ENCODE results near the gene SLC66A3. TPM values are rescaled to one million over a fixed set of nuclear protein-coding genes. Genes with fewer than 3 reads are reported as not detected.

Gene SLC66A3
- total RNA-seq, 1 donor from 2014 or later: 14.3 TPM

GRCh38 chr2:11129598-11130449 lies 25.4 kb upstream of the SLC66A3 start:
- Histone ChIP-seq H3K36me3 (ENCODE audit: insufficient read depth, low read length) (no peaks in the 10 kb centered on the region), H3K9me3 (ENCODE audit: insufficient read depth, low read depth, low read length) (no peaks in the 10 kb centered on the region), H3K27me3 (ENCODE audit: insufficient read depth, low read length) (peaks cover 3% of the 10 kb centered on the region), H3K9ac (ENCODE audit: low read length) (no peak overlapping the region), H3K27ac (ENCODE audit: low read depth, low read length) (no peak overlapping the region), H3K79me2 (ENCODE audit: insufficient read depth, low read length) (no peaks in the 10 kb centered on the region), H3K4me1 (ENCODE audit: insufficient read depth, low read length) (peaks cover 21% of the 10 kb centered on the region), H2AFZ (ENCODE audit: low read depth, low read length) (peak overlapping the region; percentile 73), H3K4me3 (ENCODE audit: insufficient read depth, low read depth, low read length) (peak overlapping the region; percentile 41), H3K4me2 (ENCODE audit: low read length) (peak overlapping the region; percentile 80), H4K20me1 (ENCODE audit: insufficient read depth, low read length) (no peaks in the 10 kb centered on the region)
- DNase-seq (ENCODE audit: low read depth): no peak
- Mint-ChIP-seq H3K4me1 (ENCODE audit: low read depth, unreplicated experiment) (peaks cover 5% of the 10 kb centered on the region), H3K27ac (ENCODE audit: unreplicated experiment) (no peak overlapping the region), H3K36me3 (ENCODE audit: low read depth, unreplicated experiment) (no peaks in the 10 kb centered on the region), H3K27me3 (ENCODE audit: low read depth, unreplicated experiment) (peaks cover 17% of the 10 kb centered on the region), H3K9me3 (ENCODE audit: unreplicated experiment) (no peaks in the 10 kb centered on the region), H3K4me3 (ENCODE audit: unreplicated experiment) (peak overlapping the region; percentile 68)
- TF ChIP-seq EZH2 (IDR thresholded peaks at IDR 0.05; ENCODE audit: insufficient read depth, low read length) (no peak), CTCF (IDR thresholded peaks at IDR 0.05; ENCODE audit: insufficient read depth, low read depth, low read length) (no peak)
- no peak for FAIRE-seq

GRCh38 chr2:11131166-11131920 lies 23.9 kb upstream of the SLC66A3 start:
- H3K27ac Mint-ChIP-seq (ENCODE audit: unreplicated experiment): peak overlapping the region; percentile 38
- DNase-seq (ENCODE audit: low read depth): no peak
- FAIRE-seq: no peak

More at GRCh38 chr2:11131166-11131920, 23.9 kb upstream of the SLC66A3 start:
- no peak overlapping the region for H3K27ac ChIP-seq (ENCODE audit: low read depth, low read length)
- Mint-ChIP-seq H3K27me3 (ENCODE audit: low read depth, unreplicated experiment) (peaks cover 15% of the 10 kb centered on the region), H3K4me1 (ENCODE audit: low read depth, unreplicated experiment) (peaks cover 5% of the 10 kb centered on the region), H3K4me3 (ENCODE audit: unreplicated experiment) (no peak overlapping the region), H3K9me3 (ENCODE audit: unreplicated experiment) (peaks cover 2% of the 10 kb centered on the region), H3K36me3 (ENCODE audit: low read depth, unreplicated experiment) (no peaks in the 10 kb centered on the region)
- no peak overlapping the region for H2AFZ ChIP-seq (ENCODE audit: low read depth, low read length)
- H3K4me2 ChIP-seq (ENCODE audit: low read length): no peak overlapping the region
- TF ChIP-seq EZH2 (IDR thresholded peaks at IDR 0.05; ENCODE audit: insufficient read depth, low read length): no peak
- no peak for TF ChIP-seq CTCF (IDR thresholded peaks at IDR 0.05; ENCODE audit: insufficient read depth, low read depth, low read length)
- no peaks in the 10 kb centered on the region for H3K9me3 ChIP-seq (ENCODE audit: insufficient read depth, low read depth, low read length)
- peaks cover 3% of the 10 kb centered on the region for H3K27me3 ChIP-seq (ENCODE audit: insufficient read depth, low read length)
- no peaks in the 10 kb centered on the region for H4K20me1 ChIP-seq (ENCODE audit: insufficient read depth, low read length)
- no peaks in the 10 kb centered on the region for H3K79me2 ChIP-seq (ENCODE audit: insufficient read depth, low read length)
- H3K36me3 ChIP-seq (ENCODE audit: insufficient read depth, low read length): no peaks in the 10 kb centered on the region
- no peak overlapping the region for H3K4me3 ChIP-seq (ENCODE audit: insufficient read depth, low read depth, low read length)
- peaks cover 21% of the 10 kb centered on the region for H3K4me1 ChIP-seq (ENCODE audit: insufficient read depth, low read length)
- H3K9ac ChIP-seq (ENCODE audit: low read length): no peak overlapping the region

All from astrocyte (in vitro differentiated cells and primary cell).